RWPE1 (cell line): ENCODE data around the gene HDGF.
"Not testable (repeated sequence)": the region's sequence is repeated elsewhere in the genome, so short reads cannot be mapped to it uniquely, and the experiment has no call there.

ENCODE experiments used
- CTCF ChIA-PET: fragments of 350-600 bp; sonication (Branson Sonifier 250); formaldehyde crosslinking; extraction: SDS; loops from one replicate; lab custom pipeline; 2021; lab: Yijun Ruan, JAX
- POLR2A ChIA-PET: fragments of 400-600 bp; formaldehyde crosslinking; extraction: SDS; loops from one replicate; lab custom pipeline; 2020; ENCODE audit warnings: antibody characterized with exemption; ENCODE audit not compliant: low non-redundant PET; lab: Yijun Ruan, JAX
- DNase-seq: peaks from one replicate; pipeline ENCODE4 v3.0.0; 2012; ENCODE audit warnings: low spot score
- H3K27ac ChIP-seq: fragments of 450-650 bp; 2 replicates; pipeline ENCODE4 v1.5.1; 2017
- TF ChIP-seq, protein P1 (sequence below): fragments of 450-650 bp; conservative IDR thresholded peaks from 2 replicates; pipeline ENCODE4 v1.5.1; 2017; ENCODE audit warnings: low read depth, mild to moderate bottlenecking

HDGF gene

DNA sequence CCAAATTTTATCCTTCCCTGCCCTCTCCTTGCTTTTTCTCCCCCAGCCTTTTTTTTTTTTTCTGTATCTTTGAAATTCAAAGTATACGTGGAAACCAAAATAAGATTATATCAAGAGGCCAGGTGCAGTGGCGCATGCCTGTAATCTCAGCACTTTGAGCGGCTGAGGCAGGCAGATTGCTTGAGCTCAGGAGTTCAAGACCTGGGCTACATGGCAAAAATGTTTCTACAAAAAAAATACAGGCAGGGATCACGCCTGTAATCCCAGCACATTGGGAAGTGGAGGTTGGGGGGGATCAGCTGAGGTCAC lies 9.3 kb upstream of the HDGF start:
- ChIA-PET POLR2A (interaction anchor here (0.6 to 0.9 kb wide), 3 partner anchors 9 to 69 kb away, joined by 3 to 4 read pairs (median 3); partner anchors contain the start of gene HDGF), CTCF (interaction anchor here (0.6 to 0.8 kb wide), 3 partner anchors 26 to 53 kb away, joined by 3 to 10 read pairs (median 4); no protein-coding TSS in a partner anchor)
- no peak overlapping the region for H3K27ac ChIP-seq
- TF ChIP-seq, protein P1, sequence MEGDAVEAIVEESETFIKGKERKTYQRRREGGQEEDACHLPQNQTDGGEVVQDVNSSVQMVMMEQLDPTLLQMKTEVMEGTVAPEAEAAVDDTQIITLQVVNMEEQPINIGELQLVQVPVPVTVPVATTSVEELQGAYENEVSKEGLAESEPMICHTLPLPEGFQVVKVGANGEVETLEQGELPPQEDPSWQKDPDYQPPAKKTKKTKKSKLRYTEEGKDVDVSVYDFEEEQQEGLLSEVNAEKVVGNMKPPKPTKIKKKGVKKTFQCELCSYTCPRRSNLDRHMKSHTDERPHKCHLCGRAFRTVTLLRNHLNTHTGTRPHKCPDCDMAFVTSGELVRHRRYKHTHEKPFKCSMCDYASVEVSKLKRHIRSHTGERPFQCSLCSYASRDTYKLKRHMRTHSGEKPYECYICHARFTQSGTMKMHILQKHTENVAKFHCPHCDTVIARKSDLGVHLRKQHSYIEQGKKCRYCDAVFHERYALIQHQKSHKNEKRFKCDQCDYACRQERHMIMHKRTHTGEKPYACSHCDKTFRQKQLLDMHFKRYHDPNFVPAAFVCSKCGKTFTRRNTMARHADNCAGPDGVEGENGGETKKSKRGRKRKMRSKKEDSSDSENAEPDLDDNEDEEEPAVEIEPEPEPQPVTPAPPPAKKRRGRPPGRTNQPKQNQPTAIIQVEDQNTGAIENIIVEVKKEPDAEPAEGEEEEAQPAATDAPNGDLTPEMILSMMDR, result no peak
- no peak for DNase-seq

DNA sequence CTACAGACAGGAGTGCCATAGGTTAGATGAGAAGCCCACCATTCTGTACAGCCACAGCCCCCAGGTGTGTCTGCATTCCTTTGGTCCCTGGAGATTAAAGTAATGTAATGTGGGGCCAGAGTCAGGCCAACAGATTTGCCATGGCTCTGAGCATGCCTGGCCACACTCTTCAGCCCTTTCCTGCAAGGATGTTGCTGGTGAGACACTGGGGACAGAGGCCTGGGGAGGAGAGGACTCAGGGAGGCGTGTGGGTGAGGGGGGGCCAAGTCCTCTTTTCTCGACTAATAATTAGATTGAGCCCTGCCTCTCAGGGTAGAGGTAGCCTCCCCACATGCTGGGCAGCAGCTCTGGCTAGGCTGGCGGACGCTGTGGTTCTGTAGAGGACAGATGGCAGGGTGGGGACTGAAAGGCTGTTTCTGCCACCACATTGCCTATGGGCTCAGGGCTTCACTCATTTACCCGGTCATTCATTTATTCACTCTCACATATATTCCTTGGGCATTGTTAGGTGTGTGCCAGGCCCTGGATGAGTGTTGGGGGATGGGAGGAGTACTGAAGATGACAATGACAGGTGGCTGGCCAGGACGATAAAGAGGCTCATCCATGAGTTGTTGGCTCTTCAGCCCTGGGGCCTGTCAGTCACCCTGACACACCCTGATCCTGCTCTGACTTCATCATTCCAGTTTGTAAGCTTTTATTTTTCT lies 8.8 kb upstream of the HDGF start:
- DNase-seq, result no peak
- 0 out of 2 replicates have a peak overlapping the region, but pooled peaks have one; percentile 9 for H3K27ac ChIP-seq
- ChIA-PET CTCF (interaction anchor here (0.6 to 0.8 kb wide), 3 partner anchors 26 to 53 kb away, joined by 3 to 10 read pairs (median 4); no protein-coding TSS in a partner anchor), POLR2A (interaction anchor here (0.6 to 0.9 kb wide), 3 partner anchors 9 to 69 kb away, joined by 3 to 4 read pairs (median 3); partner anchors contain the start of gene HDGF)
- TF ChIP-seq, protein P1, result no peak

DNA sequence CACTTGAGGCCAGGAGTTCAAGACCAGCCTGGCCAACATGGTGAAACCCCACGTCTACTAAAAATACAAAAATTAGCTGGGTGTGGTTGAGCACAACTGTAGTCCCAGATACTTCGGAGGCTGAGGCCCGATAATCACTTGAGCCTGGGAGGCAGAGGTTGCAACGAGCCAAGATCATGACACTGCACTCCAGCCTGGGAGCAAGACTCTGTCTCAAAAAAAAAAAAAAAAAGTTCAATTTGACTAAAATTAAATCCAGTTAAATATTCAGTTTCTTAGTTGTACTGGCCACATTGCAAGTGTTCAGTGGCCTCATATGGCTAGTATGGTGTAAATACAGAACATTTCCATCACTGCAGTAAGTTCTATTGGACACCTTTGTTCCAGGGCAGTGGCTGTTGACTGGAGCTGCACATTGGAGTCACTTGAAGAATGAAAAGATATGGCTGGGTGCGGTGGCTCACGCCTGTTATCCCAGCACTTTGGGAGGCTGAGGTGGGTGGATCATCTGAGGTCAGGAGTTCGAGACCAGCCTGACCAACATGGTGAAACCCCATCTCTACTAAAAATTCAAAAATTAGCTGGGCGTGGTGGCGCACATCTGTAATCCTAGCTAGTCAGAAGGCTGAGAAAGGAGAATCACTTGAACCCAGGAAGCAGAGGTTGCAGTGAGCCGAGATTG lies 6.2 kb upstream of the HDGF start:
- H3K27ac ChIP-seq, POLR2A ChIA-PET, DNase-seq: not testable (repeated sequence)
- CTCF ChIA-PET, result interaction anchor here (0.7 to 1.0 kb wide), 3 partner anchors 8 to 48 kb away, joined by 3 read pairs; no protein-coding TSS in a partner anchor

DNA sequence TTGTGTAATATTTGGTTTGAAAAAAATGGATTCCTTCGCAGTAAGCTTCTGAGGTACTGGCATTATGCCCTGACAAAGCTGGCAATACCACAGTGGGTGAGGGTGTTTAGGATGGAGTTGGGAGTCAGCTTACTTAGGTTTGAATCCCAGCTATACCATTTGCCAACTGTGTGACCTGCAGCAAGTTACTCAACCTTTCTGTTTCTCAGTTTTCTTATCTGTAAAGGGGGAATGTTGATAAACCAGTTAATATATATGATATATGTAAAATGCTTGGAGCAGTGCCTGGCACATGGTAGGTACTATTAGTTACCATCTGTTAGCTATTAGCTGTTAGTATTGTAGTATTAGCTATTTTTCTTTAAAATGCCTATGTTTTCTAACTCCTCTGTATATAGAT lies 4.9 kb upstream of the HDGF start:
- ChIA-PET POLR2A (no interaction called here), CTCF (interaction anchor here (1.2 kb wide), 1 partner anchor 66 kb away, joined by 5 read pairs; no protein-coding TSS in a partner anchor)
- DNase-seq, result no peak
- TF ChIP-seq, protein P1, result no peak
- no peak overlapping the region for H3K27ac ChIP-seq

DNA sequence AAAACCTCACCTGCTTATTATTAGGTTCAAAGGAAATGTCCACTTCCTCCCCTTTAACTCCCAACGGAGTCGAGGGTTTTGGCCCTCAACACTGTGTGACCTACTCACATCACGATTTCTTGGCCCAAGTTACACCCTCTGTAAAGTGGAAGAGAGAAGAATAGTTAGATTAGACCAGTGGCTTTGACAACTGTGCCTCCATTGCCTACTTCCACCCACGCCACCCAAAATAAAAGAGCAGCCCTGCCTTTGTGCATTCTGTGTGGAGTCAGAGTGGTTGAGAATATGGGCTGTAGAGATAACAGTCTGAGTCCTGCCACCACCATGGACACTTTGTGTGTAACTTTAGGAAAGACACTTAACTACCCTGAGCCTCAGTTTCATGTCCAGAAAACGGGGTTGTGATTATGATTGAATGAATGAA lies 4.1 kb upstream of the HDGF start:
- TF ChIP-seq, protein P1, result no peak
- CTCF ChIA-PET, result interaction anchor here (1.2 kb wide), 1 partner anchor 66 kb away, joined by 5 read pairs; no protein-coding TSS in a partner anchor
- H3K27ac ChIP-seq, result no peak overlapping the region

DNA sequence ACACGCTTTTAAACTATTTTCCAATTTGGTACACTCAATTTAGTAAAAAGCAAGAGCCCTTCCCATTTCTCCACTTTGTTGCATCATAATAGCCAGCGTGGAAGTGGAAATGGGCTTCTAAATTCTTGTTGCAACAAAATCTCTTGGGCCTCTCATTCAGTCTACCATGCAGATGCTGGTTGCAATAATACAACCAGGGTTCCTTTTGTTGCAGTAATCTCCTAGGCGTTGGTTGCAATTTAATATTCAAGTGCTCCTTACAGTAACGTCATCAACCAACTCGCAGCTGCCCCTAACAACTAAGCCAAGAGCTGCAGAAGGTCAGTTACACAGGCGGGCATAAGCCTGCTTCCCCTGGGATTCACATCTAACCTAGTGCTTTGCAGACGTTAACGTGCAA lies 2.7 kb upstream of the HDGF start:
- H3K27ac ChIP-seq, result peak overlapping the region; percentile 29; the same call in 1 of the 2 replicates
- TF ChIP-seq, protein P1, result no peak
- DNase-seq, result no peak
- ChIA-PET POLR2A (interaction anchor here (0.6 kb wide), 1 partner anchor 172 kb away, joined by 9 read pairs; no protein-coding TSS in a partner anchor), CTCF (no interaction called here)

More for the DNA sequence above, 4.1 kb upstream of the HDGF start:
- DNase-seq, result no peak
- POLR2A ChIA-PET, result no interaction called here
